Mammary epithelial cell (primary cell): Measurements from ENCODE around the gene TOR2A.

Experiments used
- EZH2 ChIP-seq: IDR thresholded peaks from 2 replicates; pipeline ENCODE4 v1.6.1; 2012; ENCODE audit warnings: low read length, inconsistent platforms, borderline replicate concordance
- TF ChIP-seq, protein P1 (sequence below), 2 donors: IDR thresholded peaks in 1 of 2; conservative IDR thresholded peaks in 1 of 2; 2 replicates each; pipeline ENCODE4 v1.5.1; 2011 to 2012; ENCODE audit warnings: inconsistent platforms in 2 of 2, low read length in 2 of 2, mild to moderate bottlenecking in 2 of 2, control low read depth in 1 of 2, low read depth in 1 of 2; ENCODE audit not compliant: insufficient read depth in 1 of 2; ENCODE audit errors: extremely low read depth in 1 of 2

DNA sequence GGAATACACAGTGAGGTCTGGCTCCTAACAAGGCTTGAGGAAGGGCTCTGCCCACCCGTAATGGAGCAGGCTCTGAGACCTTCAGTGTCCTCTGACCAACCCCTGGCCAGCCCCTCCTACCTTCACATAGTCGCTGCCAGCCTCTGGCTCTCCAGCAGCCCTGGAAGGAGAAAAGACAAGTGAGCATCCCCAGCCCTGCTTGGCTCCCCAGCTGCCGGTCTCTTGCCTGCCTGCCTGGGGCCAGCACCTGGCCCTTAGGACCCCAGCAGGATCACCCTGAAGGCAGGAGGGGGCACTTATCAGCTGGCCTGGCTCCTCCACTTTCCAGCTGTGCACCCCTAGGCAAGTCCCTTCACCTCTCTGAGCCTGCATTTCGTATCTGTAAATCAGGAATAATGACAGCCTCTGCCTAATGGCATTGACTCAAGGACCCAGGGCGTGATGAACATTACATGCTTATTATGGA lies 26.4 kb upstream of the TOR2A start:
- TF ChIP-seq, protein P1, sequence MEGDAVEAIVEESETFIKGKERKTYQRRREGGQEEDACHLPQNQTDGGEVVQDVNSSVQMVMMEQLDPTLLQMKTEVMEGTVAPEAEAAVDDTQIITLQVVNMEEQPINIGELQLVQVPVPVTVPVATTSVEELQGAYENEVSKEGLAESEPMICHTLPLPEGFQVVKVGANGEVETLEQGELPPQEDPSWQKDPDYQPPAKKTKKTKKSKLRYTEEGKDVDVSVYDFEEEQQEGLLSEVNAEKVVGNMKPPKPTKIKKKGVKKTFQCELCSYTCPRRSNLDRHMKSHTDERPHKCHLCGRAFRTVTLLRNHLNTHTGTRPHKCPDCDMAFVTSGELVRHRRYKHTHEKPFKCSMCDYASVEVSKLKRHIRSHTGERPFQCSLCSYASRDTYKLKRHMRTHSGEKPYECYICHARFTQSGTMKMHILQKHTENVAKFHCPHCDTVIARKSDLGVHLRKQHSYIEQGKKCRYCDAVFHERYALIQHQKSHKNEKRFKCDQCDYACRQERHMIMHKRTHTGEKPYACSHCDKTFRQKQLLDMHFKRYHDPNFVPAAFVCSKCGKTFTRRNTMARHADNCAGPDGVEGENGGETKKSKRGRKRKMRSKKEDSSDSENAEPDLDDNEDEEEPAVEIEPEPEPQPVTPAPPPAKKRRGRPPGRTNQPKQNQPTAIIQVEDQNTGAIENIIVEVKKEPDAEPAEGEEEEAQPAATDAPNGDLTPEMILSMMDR (conservative IDR thresholded peaks at IDR 0.05 in 1 of 2, IDR thresholded peaks at IDR 0.05 in 1 of 2; ENCODE audit: extremely low read depth in 1 of 2, insufficient read depth in 1 of 2, low read depth in 1 of 2, low read length in 2 of 2): no peak
- TF ChIP-seq EZH2: no peak
